ENCODE results near the gene BST1.

The BST1 gene

DNA sequence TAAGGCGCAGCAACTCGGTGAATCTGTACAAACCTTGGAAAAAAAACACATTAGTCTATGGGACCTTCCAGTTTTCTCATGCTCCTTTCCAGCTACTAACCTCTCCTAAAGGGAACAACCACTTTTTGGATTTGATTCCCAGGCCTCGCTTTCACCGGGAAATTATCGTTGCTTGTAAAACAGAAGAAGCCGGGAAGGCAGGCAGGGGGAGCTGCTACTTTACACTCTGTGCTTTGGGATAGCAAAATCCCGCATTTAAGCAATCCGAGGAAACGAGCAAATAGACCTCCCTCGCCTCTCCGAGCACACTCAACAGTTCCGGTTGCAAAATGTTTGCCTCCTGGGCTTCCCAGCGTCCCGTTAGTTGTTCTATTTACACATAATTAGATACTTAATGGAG lies 76.4 kb downstream of the BST1 start:
- DNase-seq (ENCODE audit: low spot score) = peak; percentile 32

DNA sequence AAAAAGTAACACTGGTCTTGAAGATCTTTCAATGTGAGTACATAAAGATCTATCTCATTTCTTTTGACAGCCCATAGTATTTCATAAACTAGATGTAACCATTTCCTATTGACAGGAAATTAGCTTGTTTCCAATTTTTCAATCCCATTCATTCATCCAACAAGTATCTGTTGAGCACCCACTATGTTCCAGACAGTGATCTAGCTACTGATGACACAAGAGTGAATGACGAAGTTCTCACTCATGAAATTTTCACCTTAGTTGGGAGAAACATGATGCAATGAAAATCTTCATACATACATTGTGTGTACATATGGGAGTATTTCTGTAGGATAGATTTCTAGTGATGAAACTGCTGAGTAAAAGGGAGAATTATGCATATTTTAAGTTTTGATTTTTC lies 76.9 kb downstream of the BST1 start:
- DNase-seq (ENCODE audit: low spot score) = no peak

DNA sequence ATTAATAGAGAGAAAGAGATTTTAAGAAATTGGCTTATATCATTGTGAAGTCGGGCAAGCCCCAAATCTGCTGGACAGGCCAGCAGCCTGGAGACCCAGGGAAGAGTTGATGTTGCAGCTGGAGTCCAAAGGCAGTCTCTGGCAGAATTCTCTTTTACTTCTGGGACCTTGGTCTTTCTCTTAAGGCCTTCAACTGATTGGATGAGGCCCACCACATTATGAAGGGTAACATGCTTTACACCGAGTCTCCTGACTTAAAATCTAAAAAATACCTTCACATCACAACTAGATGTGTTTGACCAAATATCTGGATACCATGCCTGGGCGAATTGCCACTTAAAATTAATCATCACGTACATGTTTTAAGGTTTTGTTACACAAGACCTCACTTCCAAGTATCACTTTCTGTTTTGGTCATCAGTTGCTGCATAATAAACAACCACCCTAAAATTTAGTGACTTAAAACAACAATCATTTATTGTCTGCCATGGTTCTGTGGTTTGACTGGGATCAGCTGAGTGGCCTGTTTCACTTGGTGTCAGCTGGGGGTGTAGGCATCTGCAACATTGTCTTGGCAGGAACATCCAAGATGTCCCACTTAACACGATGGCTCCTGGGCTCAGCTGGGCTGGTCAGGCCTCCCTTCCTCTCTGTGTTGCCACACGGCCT lies 78.7 kb downstream of the BST1 start:
- DNase-seq (ENCODE audit: low spot score) = no peak
